ENCODE measurements around the gene PLA2R1. TPM values are rescaled to one million over a fixed set of nuclear protein-coding genes. Genes with fewer than 3 reads are reported as not detected.
A peak's percentile ranks its signal among the peaks of the same experiment; 100 is the strongest.

PLA2R1 gene
- total RNA-seq, 4 donors from 2014 or later = 11.6 to 49.2 (median 30.5) TPM

DNA sequence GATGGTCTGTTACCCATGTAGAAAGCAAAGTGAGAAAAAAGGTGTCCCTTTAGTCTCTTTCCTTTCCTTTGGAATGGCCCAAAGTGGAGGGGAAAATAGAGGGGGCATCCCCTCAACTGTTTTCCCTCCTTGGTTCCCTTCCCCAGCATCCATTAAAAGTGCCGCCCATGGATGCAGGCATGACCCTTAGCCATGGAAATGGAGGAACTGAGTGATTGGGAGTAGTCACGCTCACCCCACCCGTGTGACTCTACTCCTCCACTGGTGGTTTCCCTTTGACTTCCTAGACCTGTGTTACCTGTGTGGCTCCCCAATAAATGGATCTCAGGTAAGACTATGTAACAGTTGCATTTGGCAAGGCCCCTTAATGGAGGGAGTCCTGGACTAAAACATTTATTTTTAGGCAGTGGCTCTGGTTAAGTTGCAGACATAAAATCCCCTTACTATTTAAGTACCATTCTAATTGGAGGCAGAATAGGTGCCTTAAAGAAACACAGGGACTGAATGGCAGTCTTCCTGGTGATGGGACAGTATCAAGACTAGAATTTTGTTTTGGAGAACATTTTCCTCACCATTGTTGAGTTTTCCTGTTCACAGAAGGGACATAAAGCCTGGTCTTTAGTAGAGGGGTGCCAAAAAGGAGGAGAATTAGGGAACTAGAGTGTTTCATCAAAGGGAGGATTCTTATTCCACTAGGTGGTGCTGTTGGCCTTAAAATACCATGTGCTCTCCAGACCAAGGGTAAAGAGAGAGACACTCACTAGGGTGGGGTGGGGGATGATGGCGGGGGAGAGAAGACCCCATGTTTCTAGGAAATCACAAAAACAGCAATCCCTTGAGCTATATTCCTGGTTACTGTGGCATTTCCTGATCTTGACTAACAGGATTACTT, 25.7 kb upstream of the PLA2R1 start:
- no peaks in the 10 kb centered on the region for H3K27me3 ChIP-seq
- no peak overlapping the region for H3K4me3 ChIP-seq
- no peaks in the 10 kb centered on the region for H3K36me3 ChIP-seq
- TF ChIP-seq POLR2A (IDR thresholded peaks at IDR 0.05) = no peak
- TF ChIP-seq, protein P1, sequence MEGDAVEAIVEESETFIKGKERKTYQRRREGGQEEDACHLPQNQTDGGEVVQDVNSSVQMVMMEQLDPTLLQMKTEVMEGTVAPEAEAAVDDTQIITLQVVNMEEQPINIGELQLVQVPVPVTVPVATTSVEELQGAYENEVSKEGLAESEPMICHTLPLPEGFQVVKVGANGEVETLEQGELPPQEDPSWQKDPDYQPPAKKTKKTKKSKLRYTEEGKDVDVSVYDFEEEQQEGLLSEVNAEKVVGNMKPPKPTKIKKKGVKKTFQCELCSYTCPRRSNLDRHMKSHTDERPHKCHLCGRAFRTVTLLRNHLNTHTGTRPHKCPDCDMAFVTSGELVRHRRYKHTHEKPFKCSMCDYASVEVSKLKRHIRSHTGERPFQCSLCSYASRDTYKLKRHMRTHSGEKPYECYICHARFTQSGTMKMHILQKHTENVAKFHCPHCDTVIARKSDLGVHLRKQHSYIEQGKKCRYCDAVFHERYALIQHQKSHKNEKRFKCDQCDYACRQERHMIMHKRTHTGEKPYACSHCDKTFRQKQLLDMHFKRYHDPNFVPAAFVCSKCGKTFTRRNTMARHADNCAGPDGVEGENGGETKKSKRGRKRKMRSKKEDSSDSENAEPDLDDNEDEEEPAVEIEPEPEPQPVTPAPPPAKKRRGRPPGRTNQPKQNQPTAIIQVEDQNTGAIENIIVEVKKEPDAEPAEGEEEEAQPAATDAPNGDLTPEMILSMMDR (IDR thresholded peaks at IDR 0.05) = peak in 4 of 6 experiments; percentile 14 to 42 (median 40)
- H3K4me1 ChIP-seq = no peaks in the 10 kb centered on the region
- H3K9me3 ChIP-seq = peaks cover 0 to 45% (median 18%) of the 10 kb centered on the region in 4 donors
- H3K27ac ChIP-seq = no peak overlapping the region
- no peak for DNase-seq

DNA sequence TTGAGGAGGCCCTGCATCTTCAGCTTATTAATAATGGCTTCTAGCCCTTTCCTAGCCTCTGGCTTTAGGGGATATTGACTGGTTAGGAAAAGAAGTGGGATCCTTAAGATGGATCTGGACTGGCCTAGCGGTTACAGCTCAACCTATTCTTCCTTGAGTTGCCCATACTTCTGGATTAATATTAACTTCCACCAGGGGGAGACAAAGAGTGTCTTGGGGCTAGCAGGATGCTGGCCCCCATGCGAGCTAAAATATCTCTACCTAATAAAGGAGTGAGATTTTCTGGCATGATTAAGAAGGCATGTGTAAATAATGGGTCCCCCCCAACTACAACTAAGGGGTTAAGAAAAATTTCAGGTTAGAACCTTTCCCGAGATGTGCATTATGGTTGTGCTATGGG, 23.2 kb upstream of the PLA2R1 start:
- no peaks in the 10 kb centered on the region for H3K36me3 ChIP-seq
- H3K9me3 ChIP-seq = peaks cover 0 to 45% (median 16%) of the 10 kb centered on the region in 4 donors
- no peak overlapping the region for H3K27ac ChIP-seq
- TF ChIP-seq, protein P1 (IDR thresholded peaks at IDR 0.05) = peak in 1 of 6 experiments; percentile 8
- no peak for TF ChIP-seq POLR2A (IDR thresholded peaks at IDR 0.05)
- no peaks in the 10 kb centered on the region for H3K4me1 ChIP-seq
- no peak overlapping the region for H3K4me3 ChIP-seq
- no peaks in the 10 kb centered on the region for H3K27me3 ChIP-seq
- DNase-seq = no peak

DNA sequence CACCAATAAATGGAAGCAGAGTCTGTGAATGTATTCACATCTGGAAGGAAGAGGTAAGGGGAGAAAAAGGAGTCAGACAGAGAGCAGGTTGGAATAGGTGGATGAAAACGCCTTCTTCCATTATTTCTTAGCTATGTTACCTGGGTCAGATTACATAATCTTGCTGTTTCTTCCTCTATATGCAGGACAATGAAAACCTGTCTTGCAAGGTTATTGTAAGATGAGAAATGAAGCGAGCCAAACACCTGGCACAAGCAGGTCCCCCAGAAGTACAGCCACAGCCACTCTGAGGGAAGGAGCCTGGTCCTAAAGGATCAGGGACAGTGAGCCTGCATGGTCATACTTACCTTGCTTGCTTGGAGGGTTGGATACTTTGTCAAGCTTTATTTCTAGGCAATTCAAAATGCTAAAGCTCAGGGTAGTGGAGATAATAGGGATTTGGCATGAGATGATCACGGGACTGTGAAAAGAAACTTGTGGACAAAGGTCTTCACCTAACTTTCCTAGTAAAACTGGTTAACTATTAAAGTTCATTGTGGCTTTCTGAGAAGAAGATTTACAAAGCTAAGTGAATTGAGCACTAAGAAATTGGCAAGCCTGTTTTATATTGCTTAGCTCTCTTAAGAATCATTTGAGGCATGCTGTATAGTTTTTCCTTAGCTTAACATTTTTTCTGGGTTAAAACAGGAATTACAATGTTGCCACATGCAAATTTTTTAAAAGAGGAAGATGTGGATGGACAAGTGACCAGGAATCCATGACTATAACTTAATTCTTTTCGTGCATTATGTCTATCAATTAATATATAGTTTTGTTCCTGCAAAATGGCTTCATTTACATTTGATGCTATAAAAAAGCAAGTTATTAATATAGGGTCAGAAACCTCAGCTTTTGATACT, 15.7 kb upstream of the PLA2R1 start:
- Histone ChIP-seq H3K36me3 (no peaks in the 10 kb centered on the region), H3K27ac (peak overlapping the region in 2 of 4 donors; percentile 57 to 65), H3K9me3 (no peaks in the 10 kb centered on the region), H3K4me1 (peaks cover 0 to 20% (median 1%) of the 10 kb centered on the region in 4 donors), H3K4me3 (no peak overlapping the region), H3K27me3 (no peaks in the 10 kb centered on the region)
- no peak for TF ChIP-seq POLR2A (IDR thresholded peaks at IDR 0.05)
- TF ChIP-seq, protein P1 (IDR thresholded peaks at IDR 0.05) = no peak
- DNase-seq = no peak

DNA sequence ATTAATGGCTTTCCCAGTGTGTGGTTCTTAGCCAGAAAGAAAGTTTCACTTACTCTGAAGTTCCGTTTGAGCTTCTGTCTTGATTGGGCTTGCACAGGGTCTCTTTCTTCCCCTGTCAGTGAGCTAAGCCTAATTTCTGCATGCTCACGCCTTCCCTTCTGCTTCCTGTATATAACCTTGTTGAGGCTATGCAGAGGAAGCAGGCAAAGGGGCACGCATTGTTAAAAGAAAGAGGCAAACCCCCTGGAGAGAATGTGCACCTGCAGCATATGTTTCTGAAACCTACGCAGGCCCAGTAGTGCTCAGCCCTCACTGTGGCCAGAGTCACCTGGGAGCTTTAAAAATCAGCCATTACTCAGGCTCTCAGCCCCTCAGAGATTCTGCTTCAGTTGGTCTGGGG, 14.5 kb upstream of the PLA2R1 start:
- Histone ChIP-seq H3K4me1 (peaks cover 0 to 20% (median 1%) of the 10 kb centered on the region in 4 donors), H3K36me3 (no peaks in the 10 kb centered on the region), H3K27ac (peak overlapping the region in 2 of 4 donors; percentile 51 to 57), H3K9me3 (no peaks in the 10 kb centered on the region), H3K4me3 (no peak overlapping the region), H3K27me3 (no peaks in the 10 kb centered on the region)
- no peak for DNase-seq
- TF ChIP-seq, protein P1 (IDR thresholded peaks at IDR 0.05) = no peak
- TF ChIP-seq POLR2A (IDR thresholded peaks at IDR 0.05) = no peak

DNA sequence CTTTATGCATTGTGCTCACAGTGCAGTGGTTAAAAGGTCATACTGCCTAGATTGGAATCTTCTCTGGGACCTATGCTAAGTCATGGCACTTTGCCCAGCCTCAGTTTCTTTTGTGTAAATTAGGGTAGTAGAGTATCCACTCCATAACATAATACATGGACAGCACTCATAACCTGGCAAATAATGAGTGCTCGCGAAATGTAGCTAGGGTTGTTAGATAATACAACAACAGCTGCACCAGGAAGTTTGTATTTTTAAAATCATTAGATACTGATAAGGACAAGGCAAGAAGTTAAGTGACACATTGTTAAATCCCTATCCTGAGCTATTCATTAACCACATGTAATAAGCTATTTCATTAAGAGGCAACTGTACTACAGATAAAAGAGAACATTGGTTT, 13.8 kb upstream of the PLA2R1 start:
- H3K27ac ChIP-seq = peak overlapping the region in 2 of 4 donors; percentile 58 to 63
- no peaks in the 10 kb centered on the region for H3K27me3 ChIP-seq
- H3K4me1 ChIP-seq = peaks cover 0 to 20% (median 1%) of the 10 kb centered on the region in 4 donors
- no peaks in the 10 kb centered on the region for H3K9me3 ChIP-seq
- TF ChIP-seq POLR2A (IDR thresholded peaks at IDR 0.05) = no peak
- DNase-seq = no peak
- no peaks in the 10 kb centered on the region for H3K36me3 ChIP-seq
- H3K4me3 ChIP-seq = no peak overlapping the region
